LNCAP (cell line): ENCODE results near the gene FKBP11.

ENCODE experiments used
- TF ChIP-seq, protein P1 (sequence below): fragments of 450-650 bp; IDR thresholded peaks from 2 replicates; pipeline ENCODE4 v1.5.1; 2017; ENCODE audit warnings: mild to moderate bottlenecking

Gene FKBP11

DNA sequence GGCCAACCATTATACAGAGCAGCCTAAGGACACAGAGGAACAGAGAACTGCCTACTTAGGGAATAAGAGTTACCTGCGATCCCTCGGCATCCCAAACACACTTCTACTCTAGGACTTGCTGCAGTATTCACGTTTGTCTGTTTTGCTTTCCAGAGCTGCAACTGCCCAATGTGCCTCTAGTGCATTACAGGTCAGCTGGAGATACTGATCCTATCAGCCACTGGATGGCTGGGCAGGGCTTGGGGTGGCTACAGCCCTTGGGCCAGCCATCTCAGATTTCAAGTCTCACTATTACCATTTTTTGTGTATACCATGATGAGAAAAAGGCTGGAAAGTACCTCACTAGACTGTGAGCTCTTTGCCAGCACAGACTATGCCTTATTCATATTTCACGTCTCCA, 27.4 kb upstream of the FKBP11 start:
- TF ChIP-seq, protein P1, sequence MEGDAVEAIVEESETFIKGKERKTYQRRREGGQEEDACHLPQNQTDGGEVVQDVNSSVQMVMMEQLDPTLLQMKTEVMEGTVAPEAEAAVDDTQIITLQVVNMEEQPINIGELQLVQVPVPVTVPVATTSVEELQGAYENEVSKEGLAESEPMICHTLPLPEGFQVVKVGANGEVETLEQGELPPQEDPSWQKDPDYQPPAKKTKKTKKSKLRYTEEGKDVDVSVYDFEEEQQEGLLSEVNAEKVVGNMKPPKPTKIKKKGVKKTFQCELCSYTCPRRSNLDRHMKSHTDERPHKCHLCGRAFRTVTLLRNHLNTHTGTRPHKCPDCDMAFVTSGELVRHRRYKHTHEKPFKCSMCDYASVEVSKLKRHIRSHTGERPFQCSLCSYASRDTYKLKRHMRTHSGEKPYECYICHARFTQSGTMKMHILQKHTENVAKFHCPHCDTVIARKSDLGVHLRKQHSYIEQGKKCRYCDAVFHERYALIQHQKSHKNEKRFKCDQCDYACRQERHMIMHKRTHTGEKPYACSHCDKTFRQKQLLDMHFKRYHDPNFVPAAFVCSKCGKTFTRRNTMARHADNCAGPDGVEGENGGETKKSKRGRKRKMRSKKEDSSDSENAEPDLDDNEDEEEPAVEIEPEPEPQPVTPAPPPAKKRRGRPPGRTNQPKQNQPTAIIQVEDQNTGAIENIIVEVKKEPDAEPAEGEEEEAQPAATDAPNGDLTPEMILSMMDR: no peak

DNA sequence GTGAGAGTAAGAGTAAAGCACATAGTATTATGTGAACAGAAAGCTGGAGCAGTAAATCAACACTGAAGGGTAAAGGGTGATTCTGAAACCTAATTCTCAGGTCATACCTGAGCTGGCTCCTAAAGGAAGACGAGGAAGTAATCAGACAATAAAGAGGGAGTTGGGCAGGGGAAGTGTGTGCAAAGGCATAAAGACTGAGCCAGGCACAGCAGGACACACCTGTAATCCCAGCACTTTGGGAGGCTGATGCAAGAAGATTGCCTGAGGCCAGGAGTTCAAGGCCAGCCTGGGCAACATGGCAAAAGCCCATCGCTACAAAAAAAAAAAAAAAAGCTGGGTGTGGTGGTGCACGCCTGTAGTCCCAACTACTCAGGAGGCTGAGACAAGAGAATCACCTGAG, 22.4 kb upstream of the FKBP11 start:
- TF ChIP-seq, protein P1: no peak

DNA sequence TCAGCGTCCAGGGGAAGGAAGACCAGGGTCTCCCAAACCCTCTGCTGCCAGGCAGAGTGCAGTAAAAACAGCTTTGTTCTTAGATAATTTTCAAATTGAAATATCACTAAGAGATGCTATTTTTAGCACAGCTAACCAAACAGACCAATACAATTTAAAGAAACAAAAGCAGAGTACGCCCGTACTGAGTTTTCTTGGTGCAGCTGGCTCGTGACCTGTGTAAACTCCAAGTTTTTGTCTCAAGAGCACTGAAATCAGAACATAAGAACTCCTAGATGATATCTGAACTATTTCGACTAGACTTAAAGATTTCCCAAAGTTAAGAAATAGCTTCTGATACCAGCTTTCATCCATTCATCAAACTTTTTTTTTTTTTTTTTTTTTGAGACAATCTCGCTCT, 21.7 kb upstream of the FKBP11 start:
- TF ChIP-seq, protein P1: no peak

DNA sequence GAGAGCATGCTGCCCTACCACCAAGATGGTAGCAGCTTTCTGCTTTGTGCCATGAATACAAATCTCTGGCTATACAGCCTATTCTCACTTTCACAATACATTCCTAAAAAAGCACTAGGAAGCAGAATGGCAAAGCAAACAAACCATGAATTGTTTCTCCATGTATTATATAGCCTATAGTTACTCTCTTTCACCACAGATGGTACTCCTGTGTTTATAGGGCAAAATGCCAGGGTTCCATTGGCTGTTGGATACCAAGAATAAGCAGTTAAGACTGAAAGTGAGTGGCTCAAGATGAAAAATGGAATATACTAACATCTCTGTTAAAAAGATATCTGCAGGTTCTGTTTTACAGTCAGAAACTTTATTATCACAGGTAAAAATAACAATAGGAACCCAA, 20.9 kb upstream of the FKBP11 start:
- TF ChIP-seq, protein P1: no peak

DNA sequence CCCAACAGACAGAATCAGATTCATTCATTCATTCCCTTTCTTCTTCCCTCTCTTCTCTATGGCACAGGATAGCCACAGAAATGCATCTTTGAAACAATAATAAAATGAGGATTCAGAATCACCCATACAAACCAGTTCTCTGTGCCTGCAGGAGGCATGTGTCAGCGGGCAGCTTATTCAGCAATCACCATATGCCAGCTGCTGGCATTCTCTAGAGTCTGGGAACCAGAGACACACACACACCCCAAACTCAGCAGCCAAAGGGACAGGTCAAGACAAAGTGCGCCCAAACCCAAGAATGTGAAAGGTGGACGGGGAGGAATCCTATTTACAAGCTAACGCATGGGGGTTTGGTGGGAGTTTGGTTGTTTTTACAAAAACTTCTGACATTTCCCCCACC, 17.9 kb upstream of the FKBP11 start:
- TF ChIP-seq, protein P1: no peak

DNA sequence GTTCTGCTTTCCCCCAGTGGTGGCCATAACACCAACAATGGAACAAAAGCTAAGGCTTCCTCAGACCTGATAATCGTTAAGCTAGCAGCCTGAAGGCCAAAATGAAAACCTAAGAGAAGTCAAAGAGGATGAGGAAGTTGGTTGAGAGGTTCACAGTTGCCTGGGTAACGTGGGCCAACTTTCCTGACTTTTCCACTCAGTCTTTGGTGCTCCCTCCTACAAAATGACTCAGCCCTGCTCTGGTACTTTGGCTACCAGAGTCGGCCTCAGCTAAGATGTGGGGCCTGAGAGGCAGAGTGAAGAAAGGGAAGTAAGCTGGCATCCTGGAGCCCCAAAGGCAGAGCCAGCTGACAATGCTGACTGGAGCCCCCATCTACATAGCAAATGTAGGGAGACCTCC, 14.9 kb upstream of the FKBP11 start:
- TF ChIP-seq, protein P1: no peak

DNA sequence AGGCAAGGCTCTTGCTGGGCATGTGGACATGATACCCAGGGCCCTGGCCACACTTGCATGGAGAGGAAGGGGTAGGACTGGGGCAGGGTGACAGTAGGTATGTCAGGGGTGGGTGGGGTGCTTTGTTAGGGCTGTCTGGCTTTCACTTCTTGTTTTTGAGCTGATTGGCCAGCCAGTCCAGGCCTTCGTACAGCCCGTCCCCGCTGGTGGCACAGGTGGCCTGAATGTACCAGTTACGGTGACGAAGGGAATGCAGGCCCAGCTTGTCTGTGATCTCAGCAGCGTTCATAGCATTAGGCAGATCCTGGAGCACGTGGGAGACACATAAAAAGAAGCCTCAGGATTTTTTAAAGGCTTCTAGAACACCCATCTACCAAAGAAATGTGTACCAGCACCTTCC, 13.5 kb upstream of the FKBP11 start:
- TF ChIP-seq, protein P1: no peak

- TF ChIP-seq, protein P1: no peak
Measured at GRCh38 chr12:48937170-48937569, 11.9 kb upstream of the FKBP11 start.
